ENCODE results near the gene SLC35A1.
"Not testable (repeated sequence)": the region's sequence is repeated elsewhere in the genome, so short reads cannot be mapped to it uniquely, and the experiment has no call there.

Gene SLC35A1, protein sequence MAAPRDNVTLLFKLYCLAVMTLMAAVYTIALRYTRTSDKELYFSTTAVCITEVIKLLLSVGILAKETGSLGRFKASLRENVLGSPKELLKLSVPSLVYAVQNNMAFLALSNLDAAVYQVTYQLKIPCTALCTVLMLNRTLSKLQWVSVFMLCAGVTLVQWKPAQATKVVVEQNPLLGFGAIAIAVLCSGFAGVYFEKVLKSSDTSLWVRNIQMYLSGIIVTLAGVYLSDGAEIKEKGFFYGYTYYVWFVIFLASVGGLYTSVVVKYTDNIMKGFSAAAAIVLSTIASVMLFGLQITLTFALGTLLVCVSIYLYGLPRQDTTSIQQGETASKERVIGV

DNA sequence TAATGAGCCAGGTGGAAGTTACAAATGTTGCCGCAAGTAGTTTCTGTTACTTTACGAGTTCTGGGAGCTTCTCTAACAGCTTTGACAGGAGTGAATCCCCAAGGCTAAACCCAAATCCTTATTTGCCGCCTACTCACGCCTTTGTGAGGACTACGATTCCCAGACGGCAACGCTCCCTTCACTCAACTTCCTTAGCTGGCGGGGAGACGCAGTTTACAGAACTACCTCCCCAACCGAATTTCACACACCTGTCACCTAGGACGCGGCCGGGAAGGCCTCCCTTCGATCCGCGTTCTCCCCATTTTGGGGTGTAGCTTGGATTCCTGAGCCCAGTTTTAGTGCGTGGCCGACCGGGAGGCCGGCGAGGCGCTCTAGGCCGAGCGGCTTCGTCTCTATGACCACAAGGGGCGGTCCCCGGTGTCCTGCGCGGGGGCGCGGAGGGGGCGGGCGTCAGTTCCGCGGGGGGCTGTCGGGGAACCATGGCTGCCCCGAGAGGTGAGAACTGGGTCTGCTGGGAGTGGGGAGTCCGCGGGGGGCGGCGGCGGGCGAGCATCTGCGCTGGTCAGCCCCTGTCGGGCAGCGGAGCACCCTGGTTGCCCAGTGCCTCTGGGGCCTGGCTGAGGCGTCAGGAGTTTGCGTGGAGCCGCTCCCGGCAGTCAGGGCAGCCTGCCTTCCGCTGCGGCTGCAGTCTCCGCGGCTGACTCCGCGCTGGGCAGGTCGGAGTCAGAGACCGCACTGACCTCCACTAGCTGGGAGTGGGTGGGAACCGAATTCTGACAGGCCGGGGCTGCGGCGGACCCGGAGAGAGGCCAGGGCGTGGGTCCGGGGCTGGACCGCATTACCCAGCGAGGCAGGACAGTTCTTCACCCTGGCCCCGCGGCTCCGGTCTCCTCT lies at the start of gene SLC35A1:
Gene SLC35A1, plus strand, starts transcription at position 450 of the 894 bp plus-strand sequence. Its CDS starts 30 bp downstream, at position 480.
- DNase-seq: peak; percentile 86

DNA sequence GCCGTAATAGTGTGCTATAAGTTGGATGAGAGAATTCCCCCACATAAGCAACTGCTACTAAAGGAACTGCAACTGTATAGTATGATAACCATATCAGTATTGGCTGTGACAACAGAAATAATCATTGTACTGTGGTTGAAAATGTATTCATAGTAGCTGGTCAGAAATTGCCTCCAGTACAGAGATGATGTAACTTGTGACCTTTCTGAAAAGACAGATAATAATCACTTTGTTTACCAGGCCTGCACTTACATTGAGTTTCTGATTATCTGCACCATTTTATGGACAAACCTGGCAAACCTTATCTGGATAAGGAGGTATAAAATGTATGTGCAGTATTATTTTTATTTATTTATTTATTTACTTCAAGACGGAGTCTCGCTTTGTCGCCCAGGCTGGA lies 46.0 kb upstream of the SLC35A1 start:
- DNase-seq: no peak

DNA sequence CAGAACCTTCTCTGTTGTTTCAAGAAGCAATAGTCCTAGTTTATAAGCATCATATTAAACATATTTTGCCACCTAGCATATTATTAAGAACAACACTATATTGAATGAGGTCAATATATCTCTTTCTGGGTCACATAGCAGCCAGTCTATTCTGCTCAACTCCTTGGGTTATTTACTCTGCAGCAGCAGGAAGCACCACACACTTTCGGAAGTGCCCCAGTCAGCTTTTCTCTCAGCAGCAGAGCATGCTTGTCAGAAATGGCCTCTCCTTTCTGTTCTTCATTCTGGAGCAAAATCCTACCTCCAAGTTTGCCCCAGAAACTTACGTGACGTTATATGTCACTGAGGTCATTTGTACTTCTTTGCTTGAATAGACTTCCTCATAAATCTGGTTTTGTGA lies 42.3 kb upstream of the SLC35A1 start:
- no peak for DNase-seq

DNA sequence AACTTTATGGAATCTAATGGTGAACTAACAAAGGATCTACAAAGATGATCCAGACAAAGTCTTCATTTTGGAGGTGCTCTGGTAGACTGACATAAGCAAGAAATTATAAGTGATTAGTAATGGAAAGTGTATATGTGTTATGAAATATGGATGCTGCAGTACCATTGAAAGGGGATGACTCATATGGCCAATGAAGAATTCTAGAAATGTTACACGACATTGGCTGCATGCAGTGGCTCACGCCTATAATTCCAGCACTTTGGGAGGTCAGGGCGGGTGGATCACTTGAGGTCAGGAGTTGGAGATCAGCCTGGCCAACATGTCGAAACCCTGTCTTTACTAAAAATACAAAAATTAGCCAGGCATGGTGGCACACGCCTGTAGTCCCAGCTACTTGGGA lies 41.5 kb upstream of the SLC35A1 start:
- DNase-seq: no peak

DNA sequence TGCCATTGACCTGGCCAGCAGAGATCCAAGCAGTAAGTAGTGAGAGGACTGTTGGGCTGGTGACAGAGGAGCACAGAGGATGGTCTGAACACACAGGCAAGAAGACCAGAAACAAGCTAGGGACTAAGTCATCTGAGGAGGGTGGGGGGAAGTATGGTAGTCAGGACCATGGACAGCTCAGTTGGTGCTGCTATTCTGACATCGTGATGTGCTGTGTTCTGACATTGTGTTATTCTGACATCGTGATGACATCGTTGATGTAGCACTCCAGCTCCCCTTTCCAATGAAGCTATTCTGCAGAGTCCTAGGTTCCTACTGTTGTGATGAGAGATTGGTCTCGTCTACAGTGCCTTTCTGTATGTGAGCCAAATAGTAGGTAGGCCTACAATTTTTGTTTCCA lies 36.3 kb upstream of the SLC35A1 start:
- DNase-seq: peak; percentile 19

DNA sequence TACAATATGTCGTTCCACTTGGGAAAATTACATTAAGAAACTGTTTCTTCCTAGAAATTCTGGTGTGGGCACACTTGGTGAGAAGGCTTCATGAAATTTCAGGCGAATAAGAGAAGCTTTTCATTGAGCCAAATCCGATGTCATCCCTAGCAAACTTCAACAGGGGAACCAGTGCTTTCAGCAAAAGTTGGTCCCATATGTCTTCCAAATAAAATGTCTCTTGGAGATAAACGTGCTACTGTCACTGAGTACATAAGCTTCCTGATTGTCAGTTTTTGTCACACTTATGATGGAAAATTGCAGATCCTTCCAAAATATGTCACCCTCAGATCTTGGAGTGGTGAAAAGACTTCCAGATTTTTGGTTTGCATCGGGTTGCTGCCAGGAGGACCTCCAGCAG lies 31.1 kb upstream of the SLC35A1 start:
- DNase-seq: no peak

DNA sequence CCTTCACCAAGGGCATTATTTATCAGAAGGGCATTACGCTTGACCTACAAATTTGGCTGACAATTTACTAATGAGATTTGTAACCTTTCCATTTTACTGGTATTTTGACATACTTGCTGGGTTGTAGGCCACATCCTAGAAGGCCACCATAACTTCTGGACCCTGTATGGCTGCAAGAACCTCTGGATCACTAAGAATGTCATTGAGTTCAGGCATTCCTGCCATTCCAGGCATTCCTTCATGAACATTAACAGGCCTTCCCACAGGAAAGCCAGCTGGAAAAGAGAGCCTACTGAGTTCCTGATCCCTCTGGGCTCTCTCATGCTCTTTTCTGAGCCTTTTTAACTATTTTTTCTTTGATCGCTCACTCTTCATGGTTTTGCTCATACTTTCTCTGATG lies 28.4 kb upstream of the SLC35A1 start:
- DNase-seq: no peak

DNA sequence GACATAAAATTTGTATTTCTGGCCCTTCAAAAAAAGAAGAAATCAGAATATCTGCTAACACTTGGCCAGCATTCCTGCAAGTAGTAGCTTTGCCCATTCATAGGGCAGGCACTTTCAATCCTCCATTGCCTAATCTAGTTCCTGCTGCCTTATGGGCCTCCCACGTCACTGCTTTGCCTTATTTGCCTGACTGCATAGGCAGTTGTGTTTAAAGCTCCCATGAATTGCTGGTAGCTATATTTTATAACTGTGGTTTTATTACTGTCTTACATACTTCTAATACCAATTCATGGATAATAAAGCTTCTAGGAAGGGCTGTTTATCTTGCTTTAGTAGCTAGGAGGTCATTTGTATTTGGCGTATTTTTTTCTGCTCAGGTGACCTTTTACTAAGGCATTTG lies 7.7 kb upstream of the SLC35A1 start:
- DNase-seq: no peak

DNA sequence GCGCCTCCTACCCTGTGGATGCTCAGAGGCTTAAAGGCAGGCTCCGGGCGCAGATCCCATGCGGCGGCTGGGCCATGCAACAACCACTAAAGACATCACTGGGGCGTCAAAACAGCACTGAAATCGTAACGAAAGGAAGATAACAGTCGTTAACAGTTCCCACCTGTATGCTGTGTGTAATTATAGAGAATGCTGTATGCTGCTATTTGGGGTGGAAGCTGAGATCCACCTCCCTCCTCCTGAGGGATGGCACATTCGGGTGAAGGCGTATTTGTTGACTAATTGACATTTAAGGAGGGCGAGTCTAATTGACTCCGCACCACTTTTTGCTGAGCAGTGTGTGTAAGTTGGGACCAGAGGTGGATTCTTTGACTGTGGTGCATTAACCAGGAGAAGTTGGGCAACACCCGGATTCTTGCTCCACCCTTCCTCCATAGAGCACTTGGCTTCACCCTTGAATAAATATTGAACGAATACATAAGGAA lies 687 bp downstream of the SLC35A1 start:
- peak; percentile 32 for DNase-seq

DNA sequence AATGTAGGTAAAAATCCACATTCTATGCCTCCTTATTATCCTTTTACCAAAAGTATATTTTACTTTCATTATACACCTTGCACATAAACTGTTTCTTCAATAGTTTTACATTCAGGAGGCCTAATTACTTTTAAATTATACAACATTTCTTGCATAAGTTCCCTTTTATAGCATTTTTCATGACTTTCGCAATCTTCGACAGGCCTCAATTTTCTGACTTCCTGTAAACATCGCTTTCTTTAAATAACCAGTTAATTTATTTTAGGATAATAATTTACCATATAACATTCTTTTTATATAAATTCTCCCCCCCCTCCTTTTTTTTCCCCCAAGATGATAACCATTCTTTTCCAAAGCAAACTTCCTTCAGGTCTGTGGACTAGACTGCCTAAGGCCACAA lies 9.2 kb downstream of the SLC35A1 start:
- DNase-seq: no peak

DNA sequence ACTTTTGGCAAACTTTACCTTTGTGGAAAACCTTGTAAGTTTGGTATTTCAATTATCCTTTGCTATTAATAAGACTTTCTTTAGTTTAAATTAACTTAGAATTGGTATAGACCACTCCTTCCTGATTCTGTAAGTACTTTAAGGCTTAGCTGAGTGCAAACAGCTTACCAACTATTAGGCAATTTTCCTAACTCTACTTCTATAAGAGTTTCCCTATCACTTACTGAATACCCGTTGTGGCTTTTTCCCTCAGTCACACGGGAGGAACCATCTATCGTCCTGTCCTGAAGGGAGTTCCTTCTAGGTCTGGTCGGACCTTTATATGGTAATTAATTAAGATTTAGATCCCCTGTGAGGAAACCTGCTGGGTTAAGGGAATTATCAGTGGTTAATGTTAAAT lies 9.6 kb downstream of the SLC35A1 start:
- DNase-seq: no peak

DNA sequence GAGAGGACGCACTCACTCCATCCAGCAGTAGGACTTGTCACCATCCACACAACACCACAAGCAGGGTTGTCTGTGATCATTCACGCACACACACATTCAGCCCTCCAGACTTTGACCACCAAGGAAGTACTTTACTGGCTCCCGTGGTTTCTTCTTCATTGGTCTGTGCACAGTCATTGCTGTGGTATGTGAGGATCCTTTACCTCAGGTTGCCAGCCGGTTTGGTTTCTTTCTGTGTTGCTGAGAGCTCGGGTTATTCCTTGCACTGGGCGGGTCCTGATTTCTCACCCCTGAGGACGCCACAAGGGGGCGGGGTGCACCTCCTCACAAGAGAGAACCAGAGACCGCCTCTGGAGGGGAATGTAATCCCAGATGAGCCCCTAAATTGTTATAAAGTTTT lies 11.2 kb downstream of the SLC35A1 start:
- DNase-seq: peak; percentile 11

DNA sequence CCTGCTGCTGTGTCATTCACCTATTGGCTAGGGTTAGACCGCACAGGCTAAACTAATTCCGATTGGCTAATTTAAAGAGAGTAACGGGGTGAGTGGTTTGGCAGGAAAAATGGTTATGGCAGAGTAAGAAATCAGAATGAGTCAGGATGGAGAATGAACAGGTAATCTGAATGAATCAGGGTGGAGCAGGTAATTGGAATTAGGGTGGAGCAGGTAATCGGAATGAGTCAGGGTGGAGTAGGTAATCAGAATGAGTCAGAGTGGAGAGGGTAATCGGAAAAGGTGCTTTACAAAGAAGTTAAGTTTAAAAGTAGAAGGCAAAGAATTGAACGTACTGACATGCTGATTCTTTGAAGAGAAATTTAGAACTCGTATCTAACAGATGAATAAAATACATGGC lies 11.7 kb downstream of the SLC35A1 start:
- no peak for DNase-seq

DNA sequence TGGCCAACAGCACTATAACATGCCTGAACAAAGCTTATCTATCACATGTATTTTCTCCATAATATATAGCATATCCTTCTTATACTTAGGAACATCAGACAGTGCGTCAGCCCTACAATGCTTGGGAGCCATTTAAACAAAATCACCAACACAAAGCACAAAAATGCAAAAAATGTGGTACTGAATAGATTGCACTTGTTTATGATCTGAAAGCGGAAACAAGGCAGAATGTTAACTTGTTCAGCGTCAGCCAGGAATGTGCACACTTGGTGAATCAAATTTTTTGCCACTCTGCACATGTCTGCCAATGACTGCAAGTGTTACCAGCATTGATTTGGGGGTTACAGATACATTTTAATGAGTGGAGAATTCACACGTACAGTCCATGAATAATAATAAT lies 14.8 kb downstream of the SLC35A1 start:
- DNase-seq: no peak

DNA sequence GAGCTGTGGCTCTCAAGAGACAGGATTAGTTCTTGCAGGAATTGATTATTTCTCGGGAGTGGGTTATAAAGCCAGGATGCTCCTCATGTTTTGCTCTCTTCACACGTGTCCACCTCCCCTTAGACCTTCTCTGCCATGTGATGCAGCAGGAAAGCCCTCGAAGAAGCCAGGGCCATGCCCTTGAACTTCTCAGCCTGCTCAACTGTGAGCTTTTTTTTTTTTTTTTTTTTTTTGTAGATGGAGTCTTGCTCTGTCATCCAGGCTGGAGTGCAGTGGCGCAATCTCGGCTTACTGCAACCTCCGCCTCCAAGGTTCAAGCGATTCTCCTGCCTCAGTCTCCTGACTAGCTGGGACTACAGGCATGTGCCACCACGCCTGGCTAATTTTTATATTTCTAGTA lies 16.6 kb downstream of the SLC35A1 start:
- DNase-seq: not testable (repeated sequence)

DNA sequence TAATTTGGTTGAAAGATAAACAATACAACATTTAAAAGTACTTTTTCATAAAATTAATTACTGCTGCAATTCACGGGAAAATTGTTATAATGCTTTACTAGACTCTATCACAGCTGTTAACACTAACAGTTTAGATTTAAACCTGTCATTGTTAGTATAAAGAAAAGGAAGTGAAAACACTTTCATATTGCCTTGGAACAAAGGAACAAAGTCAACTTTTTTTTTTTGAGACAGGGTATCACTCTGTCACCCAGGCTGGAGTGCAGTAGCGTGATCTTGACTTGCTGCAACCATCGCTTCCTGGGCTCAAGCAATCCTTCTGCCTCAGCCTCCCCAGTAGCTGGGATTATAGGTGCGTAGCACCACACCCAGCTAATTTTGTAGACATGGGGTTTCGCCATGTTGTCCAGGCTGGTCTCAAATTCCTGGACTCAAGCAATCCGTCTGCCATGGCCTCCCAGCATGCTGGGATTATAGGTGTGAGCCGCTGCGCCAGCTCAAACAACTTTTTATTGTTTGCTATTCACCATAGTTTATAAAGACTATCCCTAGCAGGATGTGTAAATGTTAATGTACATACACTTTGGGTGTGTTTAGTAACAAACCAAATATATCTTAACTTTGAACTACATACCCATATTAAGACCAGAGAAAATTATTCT lies 22.1 kb downstream of the SLC35A1 start:
- DNase-seq: no peak

DNA sequence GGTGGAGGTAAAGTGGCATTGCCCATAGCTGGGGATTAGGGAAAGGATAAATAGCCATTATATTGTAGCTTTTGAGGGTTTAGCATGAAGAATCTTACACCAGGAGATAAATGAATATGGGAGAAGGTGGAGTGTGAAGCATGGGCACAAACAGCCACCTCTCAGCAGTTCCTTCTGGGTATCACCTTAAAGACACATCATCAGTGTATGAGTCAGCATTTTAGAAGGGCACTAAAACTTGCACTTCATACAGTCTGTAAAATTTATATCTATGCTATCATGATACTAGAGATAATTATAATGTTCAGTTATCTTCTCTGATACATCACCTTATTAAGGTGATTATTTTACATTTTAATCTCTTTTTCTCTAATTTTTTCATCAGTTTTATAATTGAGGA lies 25.3 kb downstream of the SLC35A1 start:
- no peak for DNase-seq

DNA sequence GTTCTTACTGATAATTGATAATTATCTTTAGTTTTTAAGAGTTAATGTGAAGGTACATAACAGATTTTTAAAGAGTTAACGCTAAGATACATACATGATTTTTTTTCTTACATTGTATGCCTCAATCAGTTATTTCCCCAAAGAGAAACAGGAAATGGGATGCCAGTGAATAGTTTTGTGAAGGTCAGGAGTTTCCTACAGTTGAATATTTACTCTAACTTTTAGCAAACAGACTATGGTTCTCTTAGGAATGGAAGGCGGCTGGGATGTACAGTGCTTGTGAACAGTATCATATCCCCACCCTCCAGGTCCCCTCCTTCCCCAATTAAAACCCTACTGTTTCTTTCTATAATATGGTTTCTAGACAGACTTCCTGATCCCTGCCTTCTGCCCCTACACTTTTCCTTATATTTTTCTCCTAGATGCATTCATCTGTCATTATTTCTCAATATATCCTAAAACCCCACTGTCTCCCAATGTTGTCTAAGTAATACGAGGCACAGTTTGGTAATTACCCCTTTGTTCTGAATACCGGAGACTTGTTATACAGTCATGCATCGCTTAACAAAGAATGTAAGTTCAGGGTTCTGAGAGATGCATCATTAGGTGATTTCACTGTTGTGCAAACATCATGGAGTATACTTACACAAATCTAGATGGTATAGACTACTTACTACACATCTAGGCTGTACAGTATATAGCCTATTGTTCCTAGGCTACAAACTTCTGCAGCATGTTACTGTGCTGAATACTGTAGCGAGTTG lies 29.2 kb downstream of the SLC35A1 start:
- DNase-seq: peak; percentile 34

DNA sequence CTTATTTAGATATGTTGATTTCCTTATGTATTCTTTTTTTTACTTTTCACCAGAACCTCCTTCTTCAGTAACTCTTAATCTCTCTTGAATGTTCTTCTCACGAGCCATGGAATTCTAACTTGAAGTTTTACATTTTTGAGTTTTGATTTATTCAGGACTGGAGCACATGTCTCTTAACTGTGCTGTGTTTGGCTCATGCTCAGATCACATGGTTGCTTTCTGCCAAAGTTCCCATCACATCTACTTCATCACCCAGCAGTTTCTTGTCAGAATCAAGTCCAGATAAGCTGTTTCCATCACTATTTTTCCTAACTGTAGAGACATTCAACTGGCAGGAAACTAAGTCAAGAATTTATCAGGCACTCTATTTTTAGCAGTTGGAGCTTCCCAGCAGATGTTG lies 31.7 kb downstream of the SLC35A1 start:
- no peak for DNase-seq

DNA sequence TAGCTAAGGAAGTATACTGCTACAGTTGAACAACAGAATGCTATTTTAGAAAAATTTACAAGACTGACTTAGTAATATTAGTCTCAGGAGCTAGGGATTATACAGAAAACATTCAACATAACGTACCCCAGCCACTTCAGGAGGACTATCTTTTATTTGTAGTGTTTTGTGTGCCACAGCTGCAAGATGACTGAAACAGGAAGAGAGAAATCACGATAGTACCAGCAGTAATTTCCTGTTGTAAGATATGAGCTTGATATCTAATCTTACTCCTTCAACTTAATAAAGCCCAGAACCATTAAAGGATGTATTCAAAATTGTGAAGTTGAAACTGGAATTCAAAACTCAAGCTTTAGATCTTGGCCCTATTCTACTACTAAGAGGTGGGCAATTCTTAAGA lies 42.1 kb downstream of the SLC35A1 start:
- DNase-seq: no peak

DNA sequence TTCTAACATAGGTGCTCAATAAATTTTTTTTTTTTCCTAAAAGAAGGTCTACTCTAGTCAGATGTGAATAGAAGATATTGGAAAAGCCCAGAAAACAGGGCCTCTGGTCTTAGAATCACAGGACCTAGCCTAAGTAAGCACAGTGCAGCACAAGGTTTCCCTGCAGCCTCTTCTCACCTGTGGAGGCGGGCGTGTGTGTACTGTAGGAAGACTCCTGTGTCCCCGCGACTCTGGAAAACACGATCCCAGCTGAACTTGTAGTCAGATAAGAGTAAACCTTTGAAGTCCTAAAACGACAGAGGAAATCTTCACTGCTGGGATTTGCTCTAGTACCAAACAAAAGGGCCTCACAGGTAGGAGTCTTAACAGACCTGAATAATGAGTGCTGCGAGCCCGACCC lies 45.7 kb downstream of the SLC35A1 start:
- DNase-seq: no peak

DNA sequence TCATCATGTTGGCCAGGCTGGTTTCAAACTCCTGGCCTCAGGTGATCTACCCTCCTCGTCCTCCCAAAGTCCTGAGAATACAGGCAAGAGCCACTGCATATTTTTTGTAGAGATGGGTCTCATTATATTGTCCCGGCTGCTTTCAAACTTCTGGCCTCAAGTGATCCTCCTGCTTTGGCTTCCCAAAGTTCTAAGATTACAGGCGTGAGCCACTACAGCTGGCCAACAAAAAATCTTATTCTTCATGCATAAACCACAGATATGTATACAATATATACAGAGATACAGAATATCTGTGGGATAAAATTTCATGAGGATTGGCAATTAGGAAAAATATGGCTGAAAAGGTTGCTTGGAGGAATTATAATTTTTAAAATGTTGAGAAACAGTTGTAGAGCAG lies 49.9 kb downstream of the SLC35A1 start:
- DNase-seq: no peak

DNA sequence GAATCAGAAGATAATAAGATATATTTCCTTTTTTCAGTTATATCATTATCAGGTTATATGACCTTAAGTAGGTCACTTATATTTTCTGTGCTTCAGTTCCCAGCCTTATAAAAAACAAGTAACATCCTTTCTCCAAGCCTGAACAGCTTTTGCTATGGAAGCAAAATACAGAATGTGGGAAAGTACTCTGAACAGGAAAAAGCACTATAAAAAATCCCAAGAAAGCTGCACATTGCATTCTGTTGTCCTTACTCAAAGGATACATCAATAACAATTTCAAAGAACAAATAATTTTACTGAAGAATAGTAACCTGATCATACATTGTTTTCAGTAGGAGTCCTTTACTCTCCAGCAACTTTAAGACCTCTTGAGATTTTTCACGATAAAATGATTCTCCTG lies 56.4 kb downstream of the SLC35A1 start:
- DNase-seq: no peak
